Esophagus (tissue), 2 donors: Measurements from ENCODE around the gene LRRN2. TPM values are rescaled to one million over a fixed set of nuclear protein-coding genes. Genes with fewer than 3 reads are reported as not detected.
A peak's percentile ranks its signal among the peaks of the same experiment; 100 is the strongest.
"Not testable (repeated sequence)": the region's sequence is repeated elsewhere in the genome, so short reads cannot be mapped to it uniquely, and the experiment has no call there.

ENCODE experiments used
- H3K27ac ChIP-seq, 2 donors: one replicate each; pipeline ENCODE4 v1.5.1; 2013; ENCODE audit warnings: low read depth in 2 of 2, mild to moderate bottlenecking in 2 of 2, inconsistent platforms in 1 of 2, low read length in 1 of 2, moderate library complexity in 1 of 2
- H3K27me3 ChIP-seq, 2 donors: one replicate each; pipeline ENCODE4 v1.6.1; 2013; ENCODE audit warnings: low read length in 2 of 2, control low read depth in 1 of 2, mild to moderate bottlenecking in 1 of 2; ENCODE audit not compliant: insufficient read depth in 2 of 2, control insufficient read depth in 1 of 2
- H3K36me3 ChIP-seq, 2 donors: one replicate each; pipeline ENCODE4 v1.6.1; 2013; ENCODE audit warnings: low read length in 1 of 2; ENCODE audit not compliant: control insufficient read depth in 2 of 2, insufficient read depth in 2 of 2
- H3K4me1 ChIP-seq, 2 donors: one replicate each; pipeline ENCODE4 v1.6.1; 2013; ENCODE audit warnings: low read length in 1 of 2; ENCODE audit not compliant: control insufficient read depth in 2 of 2, insufficient read depth in 2 of 2
- H3K4me3 ChIP-seq, 2 donors: one replicate each; pipeline ENCODE4 v1.5.1; 2013; ENCODE audit warnings: low read length in 2 of 2, mild to moderate bottlenecking in 2 of 2, low read depth in 1 of 2, moderate library complexity in 1 of 2
- H3K9me3 ChIP-seq, 2 donors: one replicate each; pipeline ENCODE4 v1.6.1; 2013; ENCODE audit warnings: mild to moderate bottlenecking in 2 of 2, low read depth in 1 of 2, low read length in 1 of 2, moderate library complexity in 1 of 2; ENCODE audit not compliant: control insufficient read depth in 2 of 2, insufficient read depth in 1 of 2
- WGBS, 2 donors: extraction: QIAGEN DNeasy Blood & Tissue Kit; methylation state at CpG; one replicate each; pipeline ENCODE4 v1.1.7; 2013; 5-methylcytosine and 5-hydroxymethylcytosine counted together
- polyA plus RNA-seq, 2 donors: library from polyadenylated mRNA; stranded (reverse); fragments of 200-250 nt; gene quantifications; one replicate each; pipeline ENCODE4 v1.2.3, GENCODE V29; 2013
- donor health status: healthy with polysubstance abuse.
- donor health status: Bipolar disorder and iron deficiency.

Gene LRRN2
- polyA plus RNA-seq, 2 donors, result 0.65 to 0.88 TPM

DNA sequence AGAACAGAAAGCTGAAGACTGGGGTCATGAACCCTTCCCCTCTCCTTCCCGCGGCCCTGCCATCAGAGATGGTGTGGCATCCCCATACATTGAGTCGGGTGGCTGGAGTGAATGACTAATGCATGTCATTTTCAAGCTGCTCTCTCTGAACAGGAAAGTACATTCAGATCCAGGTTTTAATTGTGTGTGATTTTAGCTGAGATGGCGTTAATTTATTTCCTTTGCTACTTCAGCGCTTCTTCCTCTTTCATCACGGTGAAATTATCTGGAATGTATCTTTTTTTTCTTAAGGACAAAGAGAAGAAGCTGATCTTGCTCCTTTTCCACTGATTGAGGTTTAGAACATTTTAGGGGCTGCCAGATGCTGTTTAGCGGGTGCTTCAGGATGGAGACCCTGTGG lies 8.6 kb upstream of the LRRN2 start:
- WGBS, 2 donors, result 79 to 83% methylated on average over 7 of the region's 7 CpGs
- H3K27me3 ChIP-seq, result no peaks in the 10 kb centered on the region
- H3K27ac ChIP-seq, result no peak overlapping the region
- H3K4me1 ChIP-seq, result no peaks in the 10 kb centered on the region
- H3K9me3 ChIP-seq, result no peaks in the 10 kb centered on the region
- no peaks in the 10 kb centered on the region for H3K36me3 ChIP-seq
- H3K4me3 ChIP-seq, result no peak overlapping the region

DNA sequence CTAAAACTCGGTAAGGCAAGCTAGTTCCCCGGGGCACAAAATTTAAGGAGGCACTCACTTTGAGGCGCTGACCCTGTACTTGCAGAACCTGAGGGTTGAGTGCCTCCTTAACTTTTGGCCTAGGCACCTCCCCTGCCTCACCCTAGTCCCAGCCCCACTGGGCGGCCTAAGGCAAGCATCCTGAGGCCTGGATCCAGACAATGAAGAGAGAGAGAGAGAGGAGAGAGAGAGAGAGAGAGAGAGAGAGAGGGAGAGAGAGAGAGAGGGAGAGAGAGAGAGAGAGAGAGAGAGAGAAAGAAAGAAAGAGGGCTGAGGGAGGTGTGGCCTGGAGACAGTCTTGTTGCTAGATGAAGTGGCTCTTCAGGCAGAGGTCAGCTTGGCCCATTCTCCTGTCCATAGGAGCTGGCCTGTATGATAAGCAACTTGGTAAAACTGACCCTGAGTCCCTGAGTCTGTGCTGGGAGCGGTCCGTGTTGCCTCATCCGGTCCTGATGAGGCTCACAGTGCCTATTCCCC lies 7.4 kb upstream of the LRRN2 start:
- H3K4me1 ChIP-seq, result no peaks in the 10 kb centered on the region
- H3K36me3 ChIP-seq, result no peaks in the 10 kb centered on the region
- H3K4me3 ChIP-seq, result no peak overlapping the region
- no peaks in the 10 kb centered on the region for H3K9me3 ChIP-seq
- H3K27ac ChIP-seq, result no peak overlapping the region
- 66 to 69% methylated on average over 7 of the region's 7 CpGs for WGBS, 2 donors
- peaks cover 0 to 3% of the 10 kb centered on the region in 2 donors for H3K27me3 ChIP-seq

DNA sequence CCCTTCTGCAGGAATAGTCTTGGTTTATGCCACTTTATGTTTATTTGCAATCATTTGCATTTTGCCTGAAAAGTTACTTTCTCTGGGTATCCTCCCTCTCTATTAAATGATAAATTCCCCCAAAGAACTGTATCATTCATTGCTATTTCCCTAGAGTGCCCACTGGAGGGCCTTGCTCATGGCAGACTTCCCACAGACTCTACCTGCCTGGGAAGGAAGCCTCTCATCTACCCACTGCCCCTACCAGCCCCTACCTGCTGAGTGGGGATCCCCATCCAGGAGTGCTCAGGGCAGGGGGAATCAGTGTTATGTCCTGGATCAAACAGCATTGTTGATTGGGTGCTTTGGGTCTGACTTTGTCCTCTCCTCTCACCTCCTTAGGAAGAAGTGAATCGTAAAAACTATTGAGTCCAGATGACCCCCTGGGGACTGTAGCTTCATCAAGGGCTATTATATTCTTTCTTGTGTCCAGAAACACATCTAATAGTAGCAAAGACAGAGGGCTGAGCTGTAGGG lies 6.8 kb upstream of the LRRN2 start:
- H3K4me1 ChIP-seq, result no peaks in the 10 kb centered on the region
- WGBS, 2 donors, result 81 to 88% methylated on average over 1 of the region's 1 CpG
- no peaks in the 10 kb centered on the region for H3K9me3 ChIP-seq
- peaks cover 0 to 3% of the 10 kb centered on the region in 2 donors for H3K27me3 ChIP-seq
- no peaks in the 10 kb centered on the region for H3K36me3 ChIP-seq
- no peak overlapping the region for H3K4me3 ChIP-seq
- no peak overlapping the region for H3K27ac ChIP-seq

- 55 to 59% methylated on average over 6 of the region's 6 CpGs for WGBS, 2 donors
- not testable (repeated sequence) for H3K27ac ChIP-seq, H3K27me3 ChIP-seq, H3K4me1 ChIP-seq, H3K9me3 ChIP-seq, H3K4me3 ChIP-seq, H3K36me3 ChIP-seq
Measured at GRCh38 chr1:204691328-204691730, 5.8 kb upstream of the LRRN2 start.

DNA sequence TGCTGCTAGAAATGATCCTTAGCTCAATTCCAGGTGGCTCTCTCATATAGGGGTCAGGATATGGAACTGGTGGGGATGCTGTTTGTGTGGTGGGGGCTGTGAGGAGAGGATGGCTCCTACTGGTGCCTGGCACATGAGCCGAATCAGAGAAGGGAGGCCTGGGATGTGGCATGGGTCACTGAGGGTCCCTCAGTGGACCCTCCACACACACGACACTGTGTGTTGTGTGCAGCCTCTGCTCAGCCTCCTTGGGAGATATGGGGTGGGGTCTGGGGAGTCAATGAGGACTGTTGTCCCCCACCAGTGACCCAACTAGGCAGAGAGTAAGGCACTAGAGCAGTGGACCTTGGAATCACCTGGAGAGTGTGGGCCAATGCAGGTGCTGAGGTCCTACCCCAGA lies 3.2 kb upstream of the LRRN2 start:
- Histone ChIP-seq H3K9me3 (no peaks in the 10 kb centered on the region), H3K4me1 (peaks cover 3 to 5% of the 10 kb centered on the region in 2 donors), H3K4me3 (no peak overlapping the region), H3K36me3 (no peaks in the 10 kb centered on the region), H3K27ac (no peak overlapping the region), H3K27me3 (peaks cover 0 to 3% of the 10 kb centered on the region in 2 donors)
- 75 to 88% methylated on average over 2 of the region's 2 CpGs for WGBS, 2 donors

DNA sequence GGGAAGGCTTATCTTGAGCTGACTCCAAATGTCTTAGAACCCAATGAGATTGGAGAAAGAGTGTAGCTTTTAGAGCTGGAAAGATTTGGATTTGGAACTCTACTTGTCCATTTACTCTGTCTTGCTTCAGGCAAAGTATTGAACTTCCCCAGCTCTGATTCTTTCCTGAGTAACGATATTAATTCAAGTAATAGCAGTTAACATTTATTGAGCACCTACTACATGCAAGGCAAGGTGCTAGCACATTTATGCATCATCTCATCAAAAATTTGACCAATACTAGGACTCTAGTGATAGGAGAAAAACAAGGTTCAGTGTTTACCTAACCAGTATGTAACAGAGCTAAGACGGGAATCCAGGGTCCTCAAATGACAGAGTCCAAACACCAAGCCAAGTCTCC lies 2.5 kb upstream of the LRRN2 start:
- Histone ChIP-seq H3K27me3 (peaks cover 0 to 3% of the 10 kb centered on the region in 2 donors), H3K36me3 (no peaks in the 10 kb centered on the region), H3K9me3 (no peaks in the 10 kb centered on the region), H3K27ac (no peak overlapping the region), H3K4me3 (no peak overlapping the region), H3K4me1 (peaks cover 3 to 5% of the 10 kb centered on the region in 2 donors)
- WGBS, 2 donors, result 90 to 92% methylated on average over 2 of the region's 2 CpGs

DNA sequence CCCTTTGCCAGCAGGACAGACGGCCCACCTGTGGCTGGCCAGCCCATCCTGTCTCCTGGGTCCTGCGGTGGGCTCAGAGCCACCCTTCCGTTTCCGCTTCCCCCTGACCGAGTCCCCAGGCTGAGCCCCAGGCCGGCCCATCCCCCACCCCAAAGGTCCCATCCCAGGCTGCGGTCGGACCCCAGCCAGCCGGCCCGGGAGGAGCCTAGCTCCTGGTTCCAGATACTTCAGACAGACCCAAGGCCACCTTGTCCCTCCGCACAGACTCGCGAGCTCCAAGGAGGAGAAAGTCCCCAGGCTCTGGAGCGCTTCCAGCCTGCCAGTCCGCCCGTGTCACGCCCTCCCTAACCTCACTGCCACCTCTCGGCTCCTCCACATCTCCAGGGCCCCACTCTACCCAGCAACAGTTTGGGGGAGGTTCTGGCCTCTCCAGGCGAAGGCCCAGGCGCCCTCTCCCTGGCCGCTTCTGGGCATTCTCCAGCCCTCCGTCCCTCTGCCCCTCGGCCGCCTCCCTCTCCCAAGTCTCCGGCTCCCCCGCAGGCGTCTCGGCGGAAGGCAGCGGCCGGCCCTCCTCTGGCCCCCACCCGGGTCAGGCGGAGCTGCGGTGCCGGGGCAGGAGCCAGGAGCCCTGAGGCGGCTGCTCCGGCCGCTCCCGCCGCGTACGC lies 835 bp downstream of the LRRN2 start:
- Histone ChIP-seq H3K4me3 (peak overlapping the region; percentile 39 to 48), H3K27me3 (peaks cover 0 to 3% of the 10 kb centered on the region in 2 donors), H3K4me1 (peaks cover 3 to 5% of the 10 kb centered on the region in 2 donors), H3K9me3 (no peaks in the 10 kb centered on the region), H3K36me3 (no peaks in the 10 kb centered on the region), H3K27ac (no peak overlapping the region)
- 2 to 3% methylated on average over 23 to 42 of the region's 42 CpGs for WGBS, 2 donors

GRCh38 chr1:204684206-204684570 lies 1.4 kb downstream of the LRRN2 start:
- Histone ChIP-seq H3K9me3 (no peaks in the 10 kb centered on the region), H3K36me3 (no peaks in the 10 kb centered on the region), H3K27me3 (peaks cover 0 to 3% of the 10 kb centered on the region in 2 donors), H3K27ac (no peak overlapping the region), H3K4me3 (peak overlapping the region in 1 of 2 donors; percentile 39), H3K4me1 (peaks cover 3 to 5% of the 10 kb centered on the region in 2 donors)
- 36 to 49% methylated on average over 10 to 14 of the region's 14 CpGs for WGBS, 2 donors

DNA sequence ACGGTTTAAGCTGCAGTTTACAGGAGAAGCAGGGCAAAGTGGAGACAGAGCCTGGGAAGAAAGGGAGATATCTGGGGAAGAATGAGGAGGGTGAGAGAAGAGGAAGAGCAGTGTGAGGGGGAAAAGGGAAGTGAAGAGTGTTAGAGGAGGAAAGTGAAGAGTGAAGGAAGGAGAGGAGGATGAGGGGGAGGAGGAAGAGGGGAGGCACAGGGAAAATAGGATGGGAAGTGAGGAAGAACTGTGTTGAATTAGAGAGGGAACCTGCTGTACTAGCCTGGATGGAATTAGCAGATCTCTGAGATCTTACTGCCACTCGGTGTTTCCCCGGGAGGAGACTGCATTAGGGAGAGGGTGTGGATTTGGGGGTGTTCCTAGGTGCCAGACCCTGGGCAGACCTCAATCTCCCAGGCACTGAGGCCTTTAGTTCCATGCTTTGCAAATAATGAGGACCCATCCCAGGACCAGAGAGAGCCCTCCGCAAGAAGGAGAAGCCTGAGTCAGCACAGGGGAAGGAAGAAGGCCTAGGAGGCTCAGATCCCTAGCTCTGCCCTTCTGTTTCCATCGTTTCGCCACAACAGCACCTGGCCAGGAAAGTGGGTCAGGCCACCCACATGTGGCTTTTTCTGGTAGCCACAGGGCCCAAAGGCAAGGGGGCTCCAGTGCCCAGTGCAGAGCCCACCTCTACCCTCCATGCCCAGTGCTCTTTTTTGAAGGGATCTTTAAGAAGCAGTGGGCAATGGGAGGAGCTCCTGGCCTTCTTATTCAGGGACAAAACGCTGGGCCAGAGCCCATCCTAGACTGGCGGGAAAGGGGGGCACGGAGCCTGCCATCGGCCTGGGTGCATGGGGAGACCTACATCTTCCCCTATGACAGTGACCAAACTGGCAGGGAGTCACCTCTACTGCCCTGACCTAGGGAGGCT lies 2.0 kb downstream of the LRRN2 start:
- Histone ChIP-seq H3K36me3 (no peaks in the 10 kb centered on the region), H3K4me1 (peaks cover 3 to 5% of the 10 kb centered on the region in 2 donors), H3K4me3 (no peak overlapping the region), H3K27me3 (no peaks in the 10 kb centered on the region), H3K27ac (no peak overlapping the region), H3K9me3 (no peaks in the 10 kb centered on the region)
- 78 to 82% methylated on average over 10 of the region's 10 CpGs for WGBS, 2 donors
